ENCODE measurements around the gene CAMTA1.

Gene CAMTA1

GRCh38 chr1:7479571-7479970 lies 694.3 kb downstream of the CAMTA1 start:
- Histone ChIP-seq H3K27me3 (ENCODE audit: control insufficient read depth, insufficient read depth, low read length) (no peaks in the 10 kb centered on the region), H3K9ac (ENCODE audit: low read depth, low read length) (no peak overlapping the region), H3K4me3 (ENCODE audit: low read depth, low read length) (no peak overlapping the region), H3K36me3 (ENCODE audit: control insufficient read depth, insufficient read depth, low read length) (no peaks in the 10 kb centered on the region), H3K4me1 (ENCODE audit: control insufficient read depth, insufficient read depth, low read length) (0 out of 2 replicates have a peak, but pooled peaks cover 3% of the 10 kb centered on the region), H3K27ac (ENCODE audit: low read depth, low read length) (no peak overlapping the region), H3K9me3 (ENCODE audit: control insufficient read depth, insufficient read depth, low read length) (no peaks in the 10 kb centered on the region)

GRCh38 chr1:7481194-7481593 lies 695.9 kb downstream of the CAMTA1 start:
- H3K9ac ChIP-seq (ENCODE audit: low read depth, low read length): no peak overlapping the region
- no peak overlapping the region for H3K4me3 ChIP-seq (ENCODE audit: low read depth, low read length)
- H3K4me1 ChIP-seq (ENCODE audit: control insufficient read depth, insufficient read depth, low read length): 0 out of 2 replicates have a peak, but pooled peaks cover 3% of the 10 kb centered on the region
- H3K9me3 ChIP-seq (ENCODE audit: control insufficient read depth, insufficient read depth, low read length): no peaks in the 10 kb centered on the region
- no peak overlapping the region for H3K27ac ChIP-seq (ENCODE audit: low read depth, low read length)
- H3K36me3 ChIP-seq (ENCODE audit: control insufficient read depth, insufficient read depth, low read length): no peaks in the 10 kb centered on the region
- no peaks in the 10 kb centered on the region for H3K27me3 ChIP-seq (ENCODE audit: control insufficient read depth, insufficient read depth, low read length)

GRCh38 chr1:7482077-7482476 lies 696.8 kb downstream of the CAMTA1 start:
- Histone ChIP-seq H3K4me1 (ENCODE audit: control insufficient read depth, insufficient read depth, low read length) (0 out of 2 replicates have a peak, but pooled peaks cover 3% of the 10 kb centered on the region), H3K27ac (ENCODE audit: low read depth, low read length) (no peak overlapping the region), H3K36me3 (ENCODE audit: control insufficient read depth, insufficient read depth, low read length) (no peaks in the 10 kb centered on the region), H3K27me3 (ENCODE audit: control insufficient read depth, insufficient read depth, low read length) (no peaks in the 10 kb centered on the region), H3K4me3 (ENCODE audit: low read depth, low read length) (no peak overlapping the region), H3K9me3 (ENCODE audit: control insufficient read depth, insufficient read depth, low read length) (no peaks in the 10 kb centered on the region), H3K9ac (ENCODE audit: low read depth, low read length) (no peak overlapping the region)

- Histone ChIP-seq H3K27me3 (ENCODE audit: control insufficient read depth, insufficient read depth, low read length) (no peaks in the 10 kb centered on the region), H3K4me1 (ENCODE audit: control insufficient read depth, insufficient read depth, low read length) (0 out of 2 replicates have a peak, but pooled peaks cover 3% of the 10 kb centered on the region), H3K4me3 (ENCODE audit: low read depth, low read length) (no peak overlapping the region), H3K9ac (ENCODE audit: low read depth, low read length) (no peak overlapping the region), H3K9me3 (ENCODE audit: control insufficient read depth, insufficient read depth, low read length) (no peaks in the 10 kb centered on the region), H3K27ac (ENCODE audit: low read depth, low read length) (no peak overlapping the region), H3K36me3 (ENCODE audit: control insufficient read depth, insufficient read depth, low read length) (no peaks in the 10 kb centered on the region)
Observed at GRCh38 chr1:7482772-7483495, 697.7 kb downstream of the CAMTA1 start.

- H3K36me3 ChIP-seq (ENCODE audit: control insufficient read depth, insufficient read depth, low read length): no peaks in the 10 kb centered on the region
- H3K27ac ChIP-seq (ENCODE audit: low read depth, low read length): no peak overlapping the region
- no peaks in the 10 kb centered on the region for H3K27me3 ChIP-seq (ENCODE audit: control insufficient read depth, insufficient read depth, low read length)
- H3K9me3 ChIP-seq (ENCODE audit: control insufficient read depth, insufficient read depth, low read length): no peaks in the 10 kb centered on the region
- 0 out of 2 replicates have a peak, but pooled peaks cover 3% of the 10 kb centered on the region for H3K4me1 ChIP-seq (ENCODE audit: control insufficient read depth, insufficient read depth, low read length)
- H3K9ac ChIP-seq (ENCODE audit: low read depth, low read length): no peak overlapping the region
- H3K4me3 ChIP-seq (ENCODE audit: low read depth, low read length): no peak overlapping the region
Observed at GRCh38 chr1:7483634-7484383, 698.6 kb downstream of the CAMTA1 start.

GRCh38 chr1:7485086-7485780 lies 700.0 kb downstream of the CAMTA1 start:
- H3K9me3 ChIP-seq (ENCODE audit: control insufficient read depth, insufficient read depth, low read length): no peaks in the 10 kb centered on the region
- no peak overlapping the region for H3K9ac ChIP-seq (ENCODE audit: low read depth, low read length)
- H3K4me1 ChIP-seq (ENCODE audit: control insufficient read depth, insufficient read depth, low read length): 0 out of 2 replicates have a peak, but pooled peaks cover 3% of the 10 kb centered on the region
- no peak overlapping the region for H3K4me3 ChIP-seq (ENCODE audit: low read depth, low read length)
- no peak overlapping the region for H3K27ac ChIP-seq (ENCODE audit: low read depth, low read length)
- H3K27me3 ChIP-seq (ENCODE audit: control insufficient read depth, insufficient read depth, low read length): no peaks in the 10 kb centered on the region
- H3K36me3 ChIP-seq (ENCODE audit: control insufficient read depth, insufficient read depth, low read length): no peaks in the 10 kb centered on the region

- Histone ChIP-seq H3K9ac (ENCODE audit: low read depth, low read length) (no peak overlapping the region), H3K27me3 (ENCODE audit: control insufficient read depth, insufficient read depth, low read length) (no peaks in the 10 kb centered on the region), H3K4me1 (ENCODE audit: control insufficient read depth, insufficient read depth, low read length) (0 out of 2 replicates have a peak, but pooled peaks cover 3% of the 10 kb centered on the region), H3K4me3 (ENCODE audit: low read depth, low read length) (no peak overlapping the region), H3K9me3 (ENCODE audit: control insufficient read depth, insufficient read depth, low read length) (no peaks in the 10 kb centered on the region), H3K36me3 (ENCODE audit: control insufficient read depth, insufficient read depth, low read length) (no peaks in the 10 kb centered on the region), H3K27ac (ENCODE audit: low read depth, low read length) (no peak overlapping the region)
Observed at GRCh38 chr1:7485826-7486225, 700.6 kb downstream of the CAMTA1 start.

GRCh38 chr1:7487766-7488474 lies 702.7 kb downstream of the CAMTA1 start:
- H3K4me1 ChIP-seq (ENCODE audit: control insufficient read depth, insufficient read depth, low read length): peaks cover 5% of the 10 kb centered on the region; the same call in 1 of the 2 replicates
- H3K4me3 ChIP-seq (ENCODE audit: low read depth, low read length): no peak overlapping the region
- H3K9me3 ChIP-seq (ENCODE audit: control insufficient read depth, insufficient read depth, low read length): no peaks in the 10 kb centered on the region
- H3K36me3 ChIP-seq (ENCODE audit: control insufficient read depth, insufficient read depth, low read length): no peaks in the 10 kb centered on the region
- no peak overlapping the region for H3K27ac ChIP-seq (ENCODE audit: low read depth, low read length)
- H3K27me3 ChIP-seq (ENCODE audit: control insufficient read depth, insufficient read depth, low read length): no peaks in the 10 kb centered on the region
- H3K9ac ChIP-seq (ENCODE audit: low read depth, low read length): no peak overlapping the region

GRCh38 chr1:7488475-7488842 lies 703.2 kb downstream of the CAMTA1 start:
- Histone ChIP-seq H3K27me3 (ENCODE audit: control insufficient read depth, insufficient read depth, low read length) (no peaks in the 10 kb centered on the region), H3K4me3 (ENCODE audit: low read depth, low read length) (no peak overlapping the region), H3K36me3 (ENCODE audit: control insufficient read depth, insufficient read depth, low read length) (no peaks in the 10 kb centered on the region), H3K27ac (ENCODE audit: low read depth, low read length) (no peak overlapping the region), H3K4me1 (ENCODE audit: control insufficient read depth, insufficient read depth, low read length) (peaks cover 3% of the 10 kb centered on the region; the same call in 1 of the 2 replicates), H3K9ac (ENCODE audit: low read depth, low read length) (no peak overlapping the region), H3K9me3 (ENCODE audit: control insufficient read depth, insufficient read depth, low read length) (no peaks in the 10 kb centered on the region)

- Histone ChIP-seq H3K27me3 (ENCODE audit: control insufficient read depth, insufficient read depth, low read length) (no peaks in the 10 kb centered on the region), H3K9ac (ENCODE audit: low read depth, low read length) (no peak overlapping the region), H3K27ac (ENCODE audit: low read depth, low read length) (no peak overlapping the region), H3K4me3 (ENCODE audit: low read depth, low read length) (no peak overlapping the region), H3K36me3 (ENCODE audit: control insufficient read depth, insufficient read depth, low read length) (no peaks in the 10 kb centered on the region), H3K4me1 (ENCODE audit: control insufficient read depth, insufficient read depth, low read length) (peaks cover 3% of the 10 kb centered on the region; the same call in 1 of the 2 replicates), H3K9me3 (ENCODE audit: control insufficient read depth, insufficient read depth, low read length) (no peaks in the 10 kb centered on the region)
Observed at GRCh38 chr1:7489586-7489985, 704.3 kb downstream of the CAMTA1 start.

Measured in HUES48 (cell line).